ENCODE data around the gene RAPGEF5. TPM values are rescaled to one million over a fixed set of nuclear protein-coding genes. Genes with fewer than 3 reads are reported as not detected.

The RAPGEF5 gene
- total and polyA plus RNA-seq, 2 donors (not counting 3 experiments of a cell fraction or from before 2014, with no cell fraction given), result 10.0 to 43.2 TPM

GRCh38 chr7:22114440-22114981 lies 242.4 kb downstream of the RAPGEF5 start:
- no peaks in the 10 kb centered on the region for H4K20me1 ChIP-seq (replicated peaks; ENCODE audit: control insufficient read depth, extremely low read depth, insufficient read depth, low read length)
- H3K9me3 ChIP-seq (replicated peaks; ENCODE audit: control insufficient read depth, insufficient read depth, low read length), result no peaks in the 10 kb centered on the region
- H3K27me3 ChIP-seq (ENCODE audit: control insufficient read depth in 2 of 2, insufficient read depth in 2 of 2, low read length in 2 of 2), result no peaks in the 10 kb centered on the region
- H3K27ac ChIP-seq (ENCODE audit: insufficient read depth, low read depth, low read length), result no peak overlapping the region
- no peak for TF ChIP-seq EZH2 (IDR thresholded peaks at IDR 0.05; ENCODE audit: borderline replicate concordance, low read depth, low read length, severe bottlenecking)
- TF ChIP-seq MYC (IDR thresholded peaks at IDR 0.05; ENCODE audit: low read depth, low read length), result no peak
- TF ChIP-seq JUN (IDR thresholded peaks at IDR 0.05; ENCODE audit: borderline replicate concordance, insufficient read depth, insufficient read length, low read depth), result no peak
- TF ChIP-seq, protein P1, sequence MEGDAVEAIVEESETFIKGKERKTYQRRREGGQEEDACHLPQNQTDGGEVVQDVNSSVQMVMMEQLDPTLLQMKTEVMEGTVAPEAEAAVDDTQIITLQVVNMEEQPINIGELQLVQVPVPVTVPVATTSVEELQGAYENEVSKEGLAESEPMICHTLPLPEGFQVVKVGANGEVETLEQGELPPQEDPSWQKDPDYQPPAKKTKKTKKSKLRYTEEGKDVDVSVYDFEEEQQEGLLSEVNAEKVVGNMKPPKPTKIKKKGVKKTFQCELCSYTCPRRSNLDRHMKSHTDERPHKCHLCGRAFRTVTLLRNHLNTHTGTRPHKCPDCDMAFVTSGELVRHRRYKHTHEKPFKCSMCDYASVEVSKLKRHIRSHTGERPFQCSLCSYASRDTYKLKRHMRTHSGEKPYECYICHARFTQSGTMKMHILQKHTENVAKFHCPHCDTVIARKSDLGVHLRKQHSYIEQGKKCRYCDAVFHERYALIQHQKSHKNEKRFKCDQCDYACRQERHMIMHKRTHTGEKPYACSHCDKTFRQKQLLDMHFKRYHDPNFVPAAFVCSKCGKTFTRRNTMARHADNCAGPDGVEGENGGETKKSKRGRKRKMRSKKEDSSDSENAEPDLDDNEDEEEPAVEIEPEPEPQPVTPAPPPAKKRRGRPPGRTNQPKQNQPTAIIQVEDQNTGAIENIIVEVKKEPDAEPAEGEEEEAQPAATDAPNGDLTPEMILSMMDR (IDR thresholded peaks at IDR 0.05; ENCODE audit: extremely low read depth in 1 of 2, insufficient read depth in 1 of 2, low read depth in 1 of 2, low read length in 2 of 2), result no peak
- TF ChIP-seq GATA2 (IDR thresholded peaks at IDR 0.05; ENCODE audit: insufficient read depth, insufficient read length, low read depth, low read length), result no peak
- TF ChIP-seq POLR2A (IDR thresholded peaks at IDR 0.05; ENCODE audit: low read depth, low read length), result no peak
- ChIA-PET POLR2A (interaction anchor here (0.6 kb wide), 1 partner anchor 14 kb away, joined by 4 read pairs; no protein-coding TSS in a partner anchor), CTCF (interaction anchor here (0.6 to 1.9 kb wide), 6 partner anchors 24 to 385 kb away, joined by 3 to 9 read pairs (median 3); partner anchors contain the start of gene STEAP1B)
- no peak overlapping the region for H3K4me2 ChIP-seq (ENCODE audit: insufficient read depth, low read length)
- no peak overlapping the region for H2AFZ ChIP-seq (ENCODE audit: low read depth, low read length)
- no peak overlapping the region for H3K4me3 ChIP-seq (replicated peaks in 1 of 3; ENCODE audit: insufficient read depth in 1 of 3, low read depth in 1 of 3, low read length in 3 of 3)
- H3K9ac ChIP-seq (replicated peaks; ENCODE audit: extremely low read depth, insufficient read depth, low read length), result no peak overlapping the region
- intact Hi-C loops (cut with micrococcal nuclease), result loop anchor here (1.0 to 5.0 kb wide), 2 partner anchors 10 to 243 kb away; partner anchors contain the start of gene RAPGEF5
- BruUV-seq (replicated peaks), result no TSS peak
- dilution Hi-C loops (cut with MboI; ENCODE audit: extremely low pct_ligation_motif_present, low sequenced_read_pairs), result loop anchor here (25.0 kb wide), 1 partner anchor 348 kb away; no protein-coding TSS in a partner anchor
- H3K4me1 ChIP-seq (ENCODE audit: control insufficient read depth, extremely low read depth, insufficient read depth, low read length), result peaks cover 15% of the 10 kb centered on the region
- no peaks in the 10 kb centered on the region for H3K79me2 ChIP-seq (ENCODE audit: control insufficient read depth, insufficient read depth, low read length)
- DNase-seq (ENCODE audit: low read depth, low spot score), result peak; percentile 70
- no peaks in the 10 kb centered on the region for H3K9me1 ChIP-seq (replicated peaks; ENCODE audit: control insufficient read depth, extremely low read depth, insufficient read depth, low read length)
- FAIRE-seq, result peak; percentile 81
- H3K36me3 ChIP-seq (ENCODE audit: control insufficient read depth in 2 of 2, extremely low read depth in 1 of 2, insufficient read depth in 2 of 2, low read length in 2 of 2), result no peaks in the 10 kb centered on the region

Data from endothelial cell of umbilical vein (primary cell).